GM10266 (cell line): ENCODE data around the gene C1orf21.

ENCODE experiments used
- DNase-seq: peaks from one replicate; pipeline ENCODE4 v3.0.0; 2012; ENCODE audit errors: extremely low spot score
- TF ChIP-seq, protein P1 (sequence below): IDR thresholded peaks from 2 replicates; pipeline ENCODE4 v1.5.1; 2012; ENCODE audit warnings: mild to moderate bottlenecking, low read depth; ENCODE audit not compliant: control insufficient read depth, insufficient read depth; ENCODE audit errors: missing control alignments

C1orf21 gene

DNA sequence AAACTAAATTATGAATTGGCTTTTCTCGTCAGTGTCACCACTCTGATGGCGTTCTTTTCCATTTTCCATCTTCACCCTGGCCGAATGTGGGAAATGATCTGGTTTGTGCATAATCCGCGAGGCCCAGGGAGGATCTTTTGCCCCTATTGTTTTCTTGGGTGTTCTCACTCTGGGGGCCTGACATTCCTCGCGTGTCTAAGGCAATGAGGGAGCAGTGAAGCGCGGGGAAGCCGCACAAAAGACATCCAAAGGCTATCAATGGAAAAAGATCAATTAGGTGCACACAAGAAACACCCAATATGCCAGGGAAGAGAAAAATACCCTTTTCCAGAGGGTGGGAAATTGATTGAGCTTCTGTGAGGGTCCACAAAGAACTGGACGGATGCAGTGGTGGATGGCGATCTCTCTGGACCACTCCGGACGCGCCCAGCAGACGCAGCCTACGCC is 941 bp upstream of the C1orf21 start:
- TF ChIP-seq, protein P1, sequence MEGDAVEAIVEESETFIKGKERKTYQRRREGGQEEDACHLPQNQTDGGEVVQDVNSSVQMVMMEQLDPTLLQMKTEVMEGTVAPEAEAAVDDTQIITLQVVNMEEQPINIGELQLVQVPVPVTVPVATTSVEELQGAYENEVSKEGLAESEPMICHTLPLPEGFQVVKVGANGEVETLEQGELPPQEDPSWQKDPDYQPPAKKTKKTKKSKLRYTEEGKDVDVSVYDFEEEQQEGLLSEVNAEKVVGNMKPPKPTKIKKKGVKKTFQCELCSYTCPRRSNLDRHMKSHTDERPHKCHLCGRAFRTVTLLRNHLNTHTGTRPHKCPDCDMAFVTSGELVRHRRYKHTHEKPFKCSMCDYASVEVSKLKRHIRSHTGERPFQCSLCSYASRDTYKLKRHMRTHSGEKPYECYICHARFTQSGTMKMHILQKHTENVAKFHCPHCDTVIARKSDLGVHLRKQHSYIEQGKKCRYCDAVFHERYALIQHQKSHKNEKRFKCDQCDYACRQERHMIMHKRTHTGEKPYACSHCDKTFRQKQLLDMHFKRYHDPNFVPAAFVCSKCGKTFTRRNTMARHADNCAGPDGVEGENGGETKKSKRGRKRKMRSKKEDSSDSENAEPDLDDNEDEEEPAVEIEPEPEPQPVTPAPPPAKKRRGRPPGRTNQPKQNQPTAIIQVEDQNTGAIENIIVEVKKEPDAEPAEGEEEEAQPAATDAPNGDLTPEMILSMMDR = no peak
- no peak for DNase-seq

DNA sequence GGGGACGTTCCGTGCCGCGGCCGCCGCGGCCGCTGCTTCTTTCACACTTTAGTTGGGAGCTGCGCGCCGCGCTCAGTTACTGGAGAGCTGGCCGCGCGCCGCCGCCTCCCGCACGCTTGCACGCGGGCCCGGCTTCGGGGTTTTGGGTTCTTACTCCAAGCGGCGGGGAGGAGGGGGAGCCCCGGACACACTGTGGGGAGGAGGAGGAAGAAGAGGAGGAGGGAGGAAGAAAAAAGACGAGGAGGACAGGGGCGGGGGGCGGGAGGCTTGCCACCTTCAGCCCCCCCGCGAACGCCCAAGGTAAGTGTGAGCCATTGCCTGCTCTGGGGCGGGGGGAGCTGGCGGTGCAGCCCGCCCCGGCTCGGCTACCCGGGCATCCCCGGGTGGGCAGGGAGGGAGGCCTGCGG is 243 bp downstream of the C1orf21 start:
- DNase-seq = no peak
- TF ChIP-seq, protein P1 = no peak

DNA sequence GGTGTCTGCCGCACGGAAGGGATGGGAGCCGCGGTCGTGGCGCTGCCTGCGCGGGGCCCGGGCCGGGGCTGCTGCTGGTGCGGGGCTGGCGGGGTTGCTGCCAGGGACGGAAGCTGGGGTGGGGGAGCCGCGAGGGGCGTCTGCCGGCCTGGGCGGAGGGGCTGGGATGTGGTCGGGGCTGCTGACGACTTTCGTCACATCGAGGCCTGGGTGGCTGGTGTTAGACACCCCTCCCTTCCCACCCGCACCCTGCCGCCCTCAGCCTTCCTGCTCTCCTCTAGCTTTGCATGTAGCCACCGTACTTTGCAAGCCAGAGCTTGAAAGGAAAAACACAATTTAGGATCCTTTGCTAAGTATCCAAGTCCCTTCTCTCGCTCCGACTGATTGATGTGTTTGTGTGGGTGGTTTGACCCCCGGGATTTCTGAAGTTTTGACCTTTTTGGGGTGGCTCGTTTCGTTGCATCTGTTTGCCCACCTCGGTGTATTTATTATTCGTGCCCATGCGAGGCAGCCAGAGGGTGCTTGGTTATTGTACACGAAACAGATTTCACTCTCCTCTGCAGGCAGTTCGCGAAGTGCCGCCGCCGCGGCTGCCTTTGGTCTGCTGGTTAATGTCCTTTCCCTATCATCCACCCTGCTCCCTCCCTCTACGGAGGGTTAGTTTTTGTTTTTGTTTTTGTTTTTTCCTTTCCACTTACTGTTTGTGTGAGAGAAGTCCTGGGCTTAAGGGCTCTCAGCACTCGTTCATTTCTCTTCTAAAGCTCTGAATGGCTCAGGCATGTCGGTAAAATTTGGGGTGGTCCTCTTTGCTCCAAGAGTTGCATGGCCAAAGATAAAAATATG is 868 bp downstream of the C1orf21 start:
- TF ChIP-seq, protein P1 = no peak
- DNase-seq = peak; percentile 33

DNA sequence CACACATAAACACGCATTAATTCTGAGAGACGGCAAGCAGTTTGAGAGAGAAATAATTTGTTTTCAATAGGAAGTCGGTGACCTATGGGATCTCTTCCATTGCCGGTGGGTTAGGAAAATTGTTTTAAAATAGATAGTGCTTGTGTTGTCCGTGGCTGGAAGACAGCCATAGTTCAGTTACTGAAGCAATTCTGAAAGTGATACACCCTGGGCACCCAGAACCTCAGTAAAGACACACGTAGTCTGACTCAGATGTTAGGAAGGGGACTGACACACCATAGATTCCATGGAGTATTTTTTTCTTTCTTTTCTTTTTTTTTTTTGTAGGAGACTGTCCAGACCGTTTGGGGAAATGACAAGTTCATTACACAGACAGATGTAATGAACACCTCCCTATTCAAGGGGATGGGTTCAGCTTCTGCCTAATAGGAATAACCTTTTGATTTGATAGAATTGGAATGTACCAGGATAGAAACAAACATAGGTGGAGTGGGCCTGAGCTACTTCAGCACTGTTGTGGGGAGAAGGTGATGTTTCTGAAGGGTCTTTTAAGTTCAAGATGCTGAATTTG is 1.6 kb downstream of the C1orf21 start:
- TF ChIP-seq, protein P1 = no peak
- DNase-seq = no peak

DNA sequence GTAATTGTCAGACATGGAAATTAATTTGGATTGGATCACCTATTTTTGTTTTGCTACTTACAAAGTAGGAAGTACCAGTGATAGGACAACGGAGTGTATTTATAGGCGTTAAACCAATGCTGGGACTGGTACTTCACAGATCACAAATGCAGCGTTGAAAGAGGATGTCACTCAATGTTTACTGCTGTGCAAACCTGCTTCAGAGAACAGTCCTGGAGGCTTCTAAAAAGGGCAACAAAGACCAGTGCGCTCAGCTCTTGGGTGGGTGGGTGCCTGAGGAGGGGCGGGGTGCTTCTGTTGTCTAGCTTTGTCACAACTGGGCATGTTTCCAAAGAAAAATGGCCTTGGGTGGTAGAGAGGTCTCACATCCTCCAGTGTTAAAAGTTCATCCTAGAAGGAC is 2.1 kb downstream of the C1orf21 start:
- no peak for DNase-seq
- TF ChIP-seq, protein P1 = no peak

DNA sequence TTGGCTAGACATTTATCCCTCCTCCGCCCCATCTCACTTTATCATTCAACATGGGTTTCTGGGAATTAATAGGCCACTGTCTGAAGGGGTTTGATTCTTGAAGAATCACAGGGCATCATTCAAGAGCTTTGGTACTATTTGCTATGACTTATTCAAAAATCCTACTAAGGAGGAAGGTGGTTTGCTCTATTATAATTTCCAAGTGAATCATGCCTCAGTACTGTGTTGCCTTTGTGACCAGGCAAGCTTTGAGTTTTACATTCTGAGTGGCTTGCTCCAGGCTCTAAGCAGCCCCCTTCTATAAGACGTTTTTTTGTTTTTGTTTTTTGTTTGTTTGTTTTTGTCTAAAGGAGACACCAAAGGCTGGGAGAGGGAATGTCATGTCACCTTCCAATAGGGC is 2.6 kb downstream of the C1orf21 start:
- DNase-seq = no peak
- TF ChIP-seq, protein P1 = no peak

DNA sequence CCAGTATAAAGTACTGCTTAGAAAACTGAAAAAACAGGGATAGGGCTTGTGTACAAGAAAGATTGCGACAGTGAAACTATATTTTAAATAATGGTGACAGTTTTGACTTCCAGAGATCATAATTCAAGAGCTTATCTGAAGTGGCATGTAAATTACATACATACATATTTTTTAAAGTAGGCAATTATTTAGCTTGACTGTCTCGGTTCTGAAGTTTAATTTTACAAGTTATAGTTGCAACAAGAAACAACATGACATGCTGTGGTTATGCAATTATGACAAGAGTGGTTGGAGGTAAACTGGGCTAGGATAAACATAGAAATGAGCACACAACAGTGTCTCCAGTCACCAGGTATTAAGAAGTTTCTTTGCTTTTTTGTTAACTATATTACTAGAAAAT is 4.1 kb downstream of the C1orf21 start:
- DNase-seq = no peak
- TF ChIP-seq, protein P1 = no peak
